Activated T-helper 1 cell treated with anti-CD3 and anti-CD28 coated beads, Interleukin-2, amount 50 U/mL, for 16 hours (primary cell): ENCODE results near the gene BAHD1.

ENCODE experiments used
- DNase-seq, 2 donors: peaks; one replicate each; pipeline ENCODE4 v3.0.0-alpha.2; 2020; ENCODE audit warnings: low read depth in 1 of 2, low spot score in 1 of 2

BAHD1 gene

GRCh38 chr15:40464595-40465185, 23.9 kb downstream of the BAHD1 start:
- no peak for DNase-seq

- DNase-seq: no peak
Observed at GRCh38 chr15:40465939-40466338, 25.2 kb downstream of the BAHD1 start.

GRCh38 chr15:40466426-40467260, 25.9 kb downstream of the BAHD1 start:
- DNase-seq: no peak

- no peak for DNase-seq
Observed at GRCh38 chr15:40467261-40467615, 26.5 kb downstream of the BAHD1 start.

GRCh38 chr15:40468898-40469331, 28.2 kb downstream of the BAHD1 start:
- DNase-seq: no peak

GRCh38 chr15:40469776-40470390, 29.1 kb downstream of the BAHD1 start:
- no peak for DNase-seq

- peak; percentile 20 to 49 for DNase-seq
Observed at GRCh38 chr15:40470423-40471104, 29.8 kb downstream of the BAHD1 start, which contains the start of gene CHST14. Gene CHST14 (plus strand): TSS chr15:40470984. CDS start chr15:40471214, 230 bp downstream.

- no peak for DNase-seq
Observed at GRCh38 chr15:40471105-40471807, 30.5 kb downstream of the BAHD1 start.

GRCh38 chr15:40471808-40472150, 31.0 kb downstream of the BAHD1 start:
- DNase-seq: no peak

GRCh38 chr15:40472171-40472727, 31.5 kb downstream of the BAHD1 start:
- no peak for DNase-seq

GRCh38 chr15:40474581-40474980, 33.8 kb downstream of the BAHD1 start:
- DNase-seq: no peak

- no peak for DNase-seq
Observed at GRCh38 chr15:40477642-40478327, 37.0 kb downstream of the BAHD1 start.

- no peak for DNase-seq
Observed at GRCh38 chr15:40479024-40479423, 38.3 kb downstream of the BAHD1 start.

- DNase-seq: no peak
Observed at GRCh38 chr15:40481341-40482074, 40.8 kb downstream of the BAHD1 start.

GRCh38 chr15:40483919-40484318, 43.2 kb downstream of the BAHD1 start:
- DNase-seq: no peak

GRCh38 chr15:40486066-40486770, 45.5 kb downstream of the BAHD1 start:
- DNase-seq: no peak

GRCh38 chr15:40487816-40488682, 47.3 kb downstream of the BAHD1 start:
- DNase-seq: no peak
